ENCODE results near the gene CACNA1A. TPM values are rescaled to one million over a fixed set of nuclear protein-coding genes. Genes with fewer than 3 reads are reported as not detected.

The CACNA1A gene
- total RNA-seq, 1 experiment from 2014 or later, result not detected

GRCh38 chr19:13459351-13459750 lies 46.9 kb downstream of the CACNA1A start:
- CTCF ChIA-PET, result interaction anchor here (0.5 kb wide), 1 partner anchor 22 kb away, joined by 3 read pairs; no protein-coding TSS in a partner anchor
- H3K4me1 Mint-ChIP-seq (ENCODE audit: insufficient read depth, unreplicated experiment), result no peaks in the 10 kb centered on the region
- no peak for TF ChIP-seq CTCF (IDR thresholded peaks at IDR 0.05; ENCODE audit: unreplicated experiment)
- no peaks in the 10 kb centered on the region for H3K36me3 Mint-ChIP-seq (ENCODE audit: insufficient read depth, unreplicated experiment)
- no TSS peak for BruUV-seq (replicated peaks)
- H3K9me3 Mint-ChIP-seq (ENCODE audit: unreplicated experiment), result no peaks in the 10 kb centered on the region
- no peak overlapping the region for H3K27ac Mint-ChIP-seq (ENCODE audit: low read depth, unreplicated experiment)
- POLR2A ChIA-PET, result no interaction called here
- peaks cover 51% of the 10 kb centered on the region for H3K27me3 Mint-ChIP-seq (ENCODE audit: insufficient read depth, unreplicated experiment)
- intact Hi-C loops (cut with micrococcal nuclease), result no loop called here
- no peak for DNase-seq (ENCODE audit: unreplicated experiment)
- H3K4me3 Mint-ChIP-seq (ENCODE audit: unreplicated experiment), result no peak overlapping the region

GRCh38 chr19:13451434-13451995 lies 54.8 kb downstream of the CACNA1A start:
- TF ChIP-seq CTCF (IDR thresholded peaks at IDR 0.05; ENCODE audit: unreplicated experiment), result no peak
- Mint-ChIP-seq H3K9me3 (ENCODE audit: unreplicated experiment) (peaks cover 18% of the 10 kb centered on the region), H3K27ac (ENCODE audit: low read depth, unreplicated experiment) (no peak overlapping the region), H3K36me3 (ENCODE audit: insufficient read depth, unreplicated experiment) (no peaks in the 10 kb centered on the region), H3K4me3 (ENCODE audit: unreplicated experiment) (no peak overlapping the region), H3K4me1 (ENCODE audit: insufficient read depth, unreplicated experiment) (no peaks in the 10 kb centered on the region), H3K27me3 (ENCODE audit: insufficient read depth, unreplicated experiment) (peaks cover 8% of the 10 kb centered on the region)
- POLR2A ChIA-PET, result no interaction called here
- BruUV-seq (replicated peaks), result no TSS peak
- no peak for DNase-seq (ENCODE audit: unreplicated experiment)
- CTCF ChIA-PET, result interaction anchor here (0.9 to 1.7 kb wide), 3 partner anchors 8 to 28 kb away, joined by 3 to 5 read pairs (median 4); no protein-coding TSS in a partner anchor
- intact Hi-C loops (cut with micrococcal nuclease), result no loop called here

DNA sequence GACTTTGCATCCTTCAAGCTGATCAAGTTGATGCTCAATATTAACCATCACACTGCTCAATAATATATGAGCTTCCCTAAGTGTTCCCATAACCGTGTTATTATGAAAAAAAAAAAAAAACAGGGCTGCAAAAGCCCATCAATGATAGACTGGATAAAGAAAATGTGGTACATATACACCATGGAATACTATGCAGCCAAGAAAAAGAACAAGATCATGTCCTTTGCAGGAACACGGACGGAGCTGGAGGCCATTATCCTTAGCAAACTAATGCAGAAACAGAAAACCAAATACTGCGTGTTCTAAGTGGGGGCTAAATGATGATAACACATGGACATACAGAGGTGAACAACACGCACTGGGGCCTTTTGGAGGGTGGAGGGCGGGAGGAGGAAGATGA lies 58.3 kb downstream of the CACNA1A start:
- H3K27me3 Mint-ChIP-seq (ENCODE audit: insufficient read depth, unreplicated experiment), result peaks cover 29% of the 10 kb centered on the region

More for the DNA sequence above, 58.3 kb downstream of the CACNA1A start:
- no peak for DNase-seq (ENCODE audit: unreplicated experiment)
- CTCF ChIA-PET, result no interaction called here
- H3K27ac Mint-ChIP-seq (ENCODE audit: low read depth, unreplicated experiment), result no peak overlapping the region
- peaks cover 18% of the 10 kb centered on the region for H3K9me3 Mint-ChIP-seq (ENCODE audit: unreplicated experiment)
- H3K36me3 Mint-ChIP-seq (ENCODE audit: insufficient read depth, unreplicated experiment), result no peaks in the 10 kb centered on the region
- no peaks in the 10 kb centered on the region for H3K4me1 Mint-ChIP-seq (ENCODE audit: insufficient read depth, unreplicated experiment)
- POLR2A ChIA-PET, result no interaction called here
- intact Hi-C loops (cut with micrococcal nuclease), result no loop called here
- no peak for TF ChIP-seq CTCF (IDR thresholded peaks at IDR 0.05; ENCODE audit: unreplicated experiment)
- no TSS peak for BruUV-seq (replicated peaks)
- no peak overlapping the region for H3K4me3 Mint-ChIP-seq (ENCODE audit: unreplicated experiment)

Data from MCF 10A (cell line).